Measurements from ENCODE around the gene ASPA.

- TF ChIP-seq POLR2AphosphoS5 (IDR thresholded peaks at IDR 0.05; ENCODE audit: borderline replicate concordance, low read depth, low read length): no peak
- TF ChIP-seq EZH2 (IDR thresholded peaks at IDR 0.05): no peak
- TF ChIP-seq FOXP2 (optimal IDR thresholded peaks at IDR 0.05; ENCODE audit: control extremely low read depth, extremely low read length, insufficient read depth): no peak
These were observed 50.7 kb downstream of the ASPA start for GRCh38 chr17:3526491-3526890.

Data from SK-N-MC (cell line).